Endothelial cell of umbilical vein (primary cell): ENCODE results near the gene TRIM29. TPM values are rescaled to one million over a fixed set of nuclear protein-coding genes. Genes with fewer than 3 reads are reported as not detected.

Source experiments
- BruUV-seq: library from RNA; stranded (reverse); fragments of 400-500 nt; replicated peaks from 2 replicates; lab custom pipeline; 2021; lab: Mats Ljungman, UMichigan
- CTCF ChIA-PET: fragments of 300-600, 350-600 bp; sonication (Branson Sonifier 250); formaldehyde crosslinking; loops from one replicate; lab custom pipeline; 2021; ENCODE audit warnings: antibody characterized with exemption, inconsistent platforms; lab: Charles Lee
- POLR2A ChIA-PET: fragments of 300-600, 350-600 bp; sonication (Branson Sonifier 250); formaldehyde crosslinking; loops from one replicate; lab custom pipeline; 2021; ENCODE audit warnings: antibody characterized with exemption, inconsistent platforms; lab: Charles Lee
- DNase-seq: peaks from one replicate; pipeline ENCODE4 v3.0.0-alpha.2; 2011; ENCODE audit warnings: low read depth, low spot score
- FAIRE-seq: peaks from 2 replicates; lab custom pipeline; 2011; peaks lifted over from hg19 to GRCh38; lab: Jason Lieb, UNC
- H2AFZ ChIP-seq: 2 replicates; pipeline ENCODE4 v1.6.0; 2012; ENCODE audit warnings: low read depth, low read length, control low read depth, inconsistent platforms
- H3K27ac ChIP-seq: 2 replicates; pipeline ENCODE4 v1.5.1; 2011; ENCODE audit warnings: low read depth, mild to moderate bottlenecking, control low read depth, low read length, moderate library complexity; ENCODE audit not compliant: insufficient read depth
- H3K27me3 ChIP-seq, 2 experiments: 2 replicates each; pipeline versions ENCODE4 v1.6.0 to v1.6.1; 2011; ENCODE audit warnings: low read length in 2 of 2, mixed read lengths in 1 of 2; ENCODE audit not compliant: control insufficient read depth in 2 of 2, insufficient read depth in 2 of 2
- H3K36me3 ChIP-seq, 2 experiments: 2 replicates in 1 of 2; 3 replicates in 1 of 2; pipeline ENCODE4 v1.5.1; 2011; ENCODE audit warnings: low read length in 2 of 2, mild to moderate bottlenecking in 1 of 2, moderate library complexity in 1 of 2; ENCODE audit not compliant: control insufficient read depth in 2 of 2, insufficient read depth in 2 of 2; ENCODE audit errors: extremely low read depth in 1 of 2
- H3K4me1 ChIP-seq: 3 replicates; pipeline ENCODE4 v1.5.1; 2011; ENCODE audit warnings: mild to moderate bottlenecking, low read length; ENCODE audit not compliant: control insufficient read depth, insufficient read depth; ENCODE audit errors: extremely low read depth
- H3K4me2 ChIP-seq: 2 replicates; pipeline ENCODE4 v1.6.1; 2011; ENCODE audit warnings: low read length, control low read depth, mixed read lengths; ENCODE audit not compliant: insufficient read depth
- H3K4me3 ChIP-seq, 3 experiments: fragments of 200-600 bp in 1 of 3; sonication (generic), shearing (Covaris generic) in 1 of 3; replicated peaks in 1 of 3; 2 replicates each; pipeline ENCODE4 v1.5.1; 2011 to 2016; ENCODE audit warnings: control low read depth in 3 of 3, low read length in 3 of 3, mild to moderate bottlenecking in 2 of 3, inconsistent platforms in 1 of 3, low read depth in 1 of 3, moderate library complexity in 1 of 3; ENCODE audit not compliant: insufficient read depth in 1 of 3
- H3K79me2 ChIP-seq: 2 replicates; pipeline ENCODE4 v1.6.0; 2012; ENCODE audit warnings: low read length, inconsistent platforms; ENCODE audit not compliant: control insufficient read depth, insufficient read depth
- H3K9ac ChIP-seq: replicated peaks from 2 replicates; pipeline ENCODE3; 2011; ENCODE audit warnings: low read length, control low read depth; ENCODE audit not compliant: insufficient read depth; ENCODE audit errors: extremely low read depth
- H3K9me1 ChIP-seq: replicated peaks from 3 replicates; pipeline ENCODE4 v1.6.0; 2011; ENCODE audit warnings: mild to moderate bottlenecking, low read length; ENCODE audit not compliant: control insufficient read depth, insufficient read depth; ENCODE audit errors: extremely low read depth
- H3K9me3 ChIP-seq: replicated peaks from 2 replicates; pipeline ENCODE4 v1.5.1; 2012; ENCODE audit warnings: low read length, inconsistent platforms; ENCODE audit not compliant: control insufficient read depth, insufficient read depth
- H4K20me1 ChIP-seq: replicated peaks from 2 replicates; pipeline ENCODE3; 2011; ENCODE audit warnings: mild to moderate bottlenecking, low read length; ENCODE audit not compliant: control insufficient read depth, insufficient read depth; ENCODE audit errors: extremely low read depth
- CTCF ChIP-seq, 2 donors: IDR thresholded peaks; 1 replicate in 1 of 2; 2 replicates in 1 of 2; pipeline ENCODE4 v1.5.1; 2011; ENCODE audit warnings: low read length in 2 of 2, mild to moderate bottlenecking in 2 of 2, moderate library complexity in 2 of 2, control low read depth in 1 of 2, inconsistent platforms in 1 of 2, low read depth in 1 of 2; ENCODE audit not compliant: insufficient read depth in 1 of 2; ENCODE audit errors: extremely low read depth in 1 of 2
- EZH2 ChIP-seq: IDR thresholded peaks from 2 replicates; pipeline ENCODE4 v1.6.1; 2012; ENCODE audit warnings: borderline replicate concordance, low read depth, mild to moderate bottlenecking, moderate library complexity, low read length, inconsistent platforms; ENCODE audit not compliant: severe bottlenecking
- FOS ChIP-seq: IDR thresholded peaks from 2 replicates; pipeline ENCODE4 v1.6.1; 2011; ENCODE audit warnings: mild to moderate bottlenecking, low read length, moderate library complexity, borderline replicate concordance; ENCODE audit not compliant: insufficient read depth
- GATA2 ChIP-seq: IDR thresholded peaks from 2 replicates; pipeline ENCODE4 v1.7.0; 2011; ENCODE audit warnings: low read depth, mild to moderate bottlenecking, moderate library complexity, mixed read lengths, low read length; ENCODE audit not compliant: insufficient read length, insufficient read depth
- JUN ChIP-seq: IDR thresholded peaks from 2 replicates; pipeline ENCODE4 v1.6.1; 2011; ENCODE audit warnings: borderline replicate concordance, low read depth; ENCODE audit not compliant: insufficient read length, insufficient read depth
- MAX ChIP-seq: IDR thresholded peaks from 2 replicates; pipeline ENCODE4 v1.6.1; 2011; ENCODE audit not compliant: insufficient read depth, insufficient read length
- MYC ChIP-seq: IDR thresholded peaks from one replicate; pipeline ENCODE4 v1.6.1; 2011; ENCODE audit warnings: mild to moderate bottlenecking, low read depth, low read length
- POLR2A ChIP-seq: IDR thresholded peaks from 2 replicates; pipeline ENCODE4 v1.6.1; 2012; ENCODE audit warnings: low read depth, mild to moderate bottlenecking, control low read depth, low read length
- POLR2AphosphoS5 ChIP-seq: IDR thresholded peaks from 2 replicates; pipeline ENCODE4 v1.6.1; 2012; ENCODE audit warnings: low read depth, mild to moderate bottlenecking, control low read depth, low read length, moderate library complexity; ENCODE audit not compliant: insufficient read depth
- dilution Hi-C: fragments of 300-500 bp; cut with MboI; formaldehyde crosslinking; loops from one replicate; pipeline ENCODE4 v1.15.0; 2019; ENCODE audit warnings: low sequenced_read_pairs; ENCODE audit not compliant: extremely low pct_ligation_motif_present
- intact Hi-C: fragments of 100-400 bp; cut with micrococcal nuclease; formaldehyde crosslinking; loops from one replicate; pipeline ENCODE4 v1.10.0; 2022
- polyA plus RNA-seq, 4 experiments: library from polyadenylated mRNA; depleted of rRNA in 3 of 4; stranded (reverse) in 3 of 4; unstranded in 1 of 4; fragments of >200 nt; gene quantifications; 2 replicates each; pipeline versions ENCODE4 v1.2.1 to v1.2.3, GENCODE V29; 2011 to 2012; ENCODE audit warnings: missing spikeins in 1 of 4
- total RNA-seq: library from RNA; stranded (reverse); gene quantifications from 2 replicates; pipeline ENCODE4 v1.2.3, GENCODE V29; 2021

TRIM29 gene
- total and polyA plus RNA-seq, 2 donors (not counting 3 experiments of a cell fraction or from before 2014, with no cell fraction given), result not detected

GRCh38 chr11:120134931-120135228, 3.0 kb downstream of the TRIM29 start:
- Histone ChIP-seq H3K9me3 (no peaks in the 10 kb centered on the region), H3K36me3 (no peaks in the 10 kb centered on the region), H3K79me2 (no peaks in the 10 kb centered on the region), H2AFZ (no peak overlapping the region), H3K4me3 (no peak overlapping the region), H3K27me3 (no peaks in the 10 kb centered on the region), H4K20me1 (no peaks in the 10 kb centered on the region), H3K9me1 (no peaks in the 10 kb centered on the region), H3K27ac (no peak overlapping the region), H3K9ac (no peak overlapping the region), H3K4me2 (no peak overlapping the region), H3K4me1 (no peaks in the 10 kb centered on the region)
- no TSS peak for BruUV-seq
- DNase-seq (no peak), FAIRE-seq (no peak)
- intact Hi-C loops, result no loop called here
- ChIA-PET POLR2A (no interaction called here), CTCF (no interaction called here)
- TF ChIP-seq GATA2 (no peak), POLR2A (no peak), JUN (no peak), FOS (no peak), EZH2 (no peak), CTCF (IDR thresholded peaks at IDR 0.05; ENCODE audit: extremely low read depth in 1 of 2, insufficient read depth in 1 of 2, low read depth in 1 of 2, low read length in 2 of 2) (no peak), MYC (no peak), POLR2AphosphoS5 (no peak), MAX (no peak)
- dilution Hi-C loops, result no loop called here
